ENCODE data around the gene YY2.

GRCh38 chrX:21855937-21856415 lies at the start of gene YY2:
- TF ChIP-seq CTCF (conservative IDR thresholded peaks at IDR 0.05; ENCODE audit: low read depth, low read length) (no peak), EZH2 (IDR thresholded peaks at IDR 0.05; ENCODE audit: borderline replicate concordance, low read depth, low read length, poor library complexity, severe bottlenecking) (no peak)
